Choroid plexus epithelial cell (primary cell): Measurements from ENCODE around the gene NUDT11.
"Not testable (repeated sequence)": the region's sequence is repeated elsewhere in the genome, so short reads cannot be mapped to it uniquely, and the experiment has no call there.

Experiments used
- DNase-seq: peaks from one replicate; pipeline ENCODE4 v3.0.0-alpha.2; 2010; ENCODE audit warnings: low read depth
- H3K4me3 ChIP-seq: 2 replicates; pipeline ENCODE4 v1.5.1; 2011; ENCODE audit warnings: low read depth, mild to moderate bottlenecking, control low read depth, low read length, moderate library complexity
- TF ChIP-seq, protein P1 (sequence below): conservative IDR thresholded peaks from 2 replicates; pipeline ENCODE4 v1.5.1; 2011; ENCODE audit warnings: low read depth, mild to moderate bottlenecking, control low read depth, inconsistent platforms, low read length, moderate library complexity

Gene NUDT11

DNA sequence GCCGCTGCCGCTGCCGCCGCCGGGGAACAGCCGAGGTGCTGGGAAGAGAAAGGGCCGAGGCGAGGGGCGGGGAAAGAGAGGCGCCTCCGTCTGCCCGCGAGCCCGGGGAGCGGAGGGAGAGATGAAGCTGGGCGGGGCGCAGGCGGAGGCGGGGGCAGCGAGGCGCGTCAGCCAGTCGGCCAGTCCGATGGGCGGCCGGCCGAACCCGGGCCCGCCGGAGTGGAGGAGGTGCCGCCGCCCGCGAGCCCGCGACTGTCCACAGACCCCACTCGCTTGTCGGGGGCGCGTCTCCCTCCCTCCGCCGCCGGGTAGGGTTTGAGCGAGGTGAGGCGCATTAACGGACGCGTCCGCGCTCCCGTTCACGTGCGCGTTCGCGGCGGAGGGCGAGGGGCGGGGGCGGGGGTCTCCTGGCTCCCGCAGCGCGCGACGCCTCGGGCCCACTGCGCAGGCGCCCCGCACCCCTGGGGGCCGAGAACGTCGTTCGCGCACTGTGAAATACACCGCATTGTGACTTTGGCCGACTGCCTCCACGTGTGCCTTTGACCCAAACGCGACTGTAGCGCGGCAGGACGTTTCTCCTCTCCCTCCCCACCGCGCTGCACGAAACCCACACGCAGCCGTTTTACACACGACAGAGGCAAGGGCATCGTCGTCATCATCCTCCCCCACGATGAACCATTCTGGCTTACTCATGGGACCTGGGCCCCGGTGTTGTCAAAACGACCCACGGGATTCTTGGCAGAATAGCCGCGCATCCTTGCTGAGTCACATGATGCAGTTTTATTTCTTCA is at the start of gene NUDT11:
TSS of gene NUDT11 (minus strand) at position 92 of the 791 bp plus-strand sequence. CDS start 148 bp downstream, outside the sequence.
- TF ChIP-seq, protein P1, sequence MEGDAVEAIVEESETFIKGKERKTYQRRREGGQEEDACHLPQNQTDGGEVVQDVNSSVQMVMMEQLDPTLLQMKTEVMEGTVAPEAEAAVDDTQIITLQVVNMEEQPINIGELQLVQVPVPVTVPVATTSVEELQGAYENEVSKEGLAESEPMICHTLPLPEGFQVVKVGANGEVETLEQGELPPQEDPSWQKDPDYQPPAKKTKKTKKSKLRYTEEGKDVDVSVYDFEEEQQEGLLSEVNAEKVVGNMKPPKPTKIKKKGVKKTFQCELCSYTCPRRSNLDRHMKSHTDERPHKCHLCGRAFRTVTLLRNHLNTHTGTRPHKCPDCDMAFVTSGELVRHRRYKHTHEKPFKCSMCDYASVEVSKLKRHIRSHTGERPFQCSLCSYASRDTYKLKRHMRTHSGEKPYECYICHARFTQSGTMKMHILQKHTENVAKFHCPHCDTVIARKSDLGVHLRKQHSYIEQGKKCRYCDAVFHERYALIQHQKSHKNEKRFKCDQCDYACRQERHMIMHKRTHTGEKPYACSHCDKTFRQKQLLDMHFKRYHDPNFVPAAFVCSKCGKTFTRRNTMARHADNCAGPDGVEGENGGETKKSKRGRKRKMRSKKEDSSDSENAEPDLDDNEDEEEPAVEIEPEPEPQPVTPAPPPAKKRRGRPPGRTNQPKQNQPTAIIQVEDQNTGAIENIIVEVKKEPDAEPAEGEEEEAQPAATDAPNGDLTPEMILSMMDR, result no peak
- H3K4me3 ChIP-seq, result peak within 1 kb of the TSS; percentile 64
- DNase-seq, result peak; percentile 69

DNA sequence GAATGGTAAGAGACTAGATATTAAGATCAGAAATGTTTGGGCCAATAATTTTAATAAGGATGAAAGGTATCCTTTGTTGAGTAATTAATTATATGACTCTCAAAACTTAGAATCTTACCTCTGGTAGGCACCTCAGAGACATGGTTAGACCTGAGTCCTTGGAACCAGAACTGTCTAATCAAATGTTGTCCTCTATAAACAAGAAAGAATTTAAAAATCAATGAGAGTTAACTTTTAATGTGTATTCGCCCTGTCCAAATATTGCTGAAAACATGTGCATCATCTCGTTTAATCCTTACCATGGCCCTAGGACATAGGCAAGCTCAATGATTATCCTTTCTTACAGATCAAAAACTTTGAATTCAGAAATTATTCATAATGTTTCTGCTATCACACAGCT is 24.0 kb upstream of the NUDT11 start:
- no peak overlapping the region for H3K4me3 ChIP-seq
- TF ChIP-seq, protein P1, result no peak
- DNase-seq, result no peak

DNA sequence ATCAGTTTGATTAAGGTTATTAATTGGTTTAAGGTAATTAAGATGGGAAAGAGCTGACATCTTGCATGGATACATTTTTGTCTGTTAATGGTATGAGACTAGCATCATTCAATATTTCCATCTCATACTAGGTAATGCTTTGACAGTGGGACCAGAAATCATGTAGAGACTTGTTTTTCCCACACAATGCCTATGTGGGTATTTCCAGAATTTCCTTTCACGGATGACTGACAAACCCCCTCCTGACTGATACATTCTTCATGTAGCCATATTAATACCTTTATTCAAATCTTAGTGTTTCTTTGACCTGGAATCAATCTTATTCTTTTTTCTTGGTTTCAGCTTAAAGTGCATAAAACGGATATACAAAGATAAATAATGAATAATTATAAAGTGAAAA is 22.7 kb upstream of the NUDT11 start:
- DNase-seq, H3K4me3 ChIP-seq: not testable (repeated sequence)

DNA sequence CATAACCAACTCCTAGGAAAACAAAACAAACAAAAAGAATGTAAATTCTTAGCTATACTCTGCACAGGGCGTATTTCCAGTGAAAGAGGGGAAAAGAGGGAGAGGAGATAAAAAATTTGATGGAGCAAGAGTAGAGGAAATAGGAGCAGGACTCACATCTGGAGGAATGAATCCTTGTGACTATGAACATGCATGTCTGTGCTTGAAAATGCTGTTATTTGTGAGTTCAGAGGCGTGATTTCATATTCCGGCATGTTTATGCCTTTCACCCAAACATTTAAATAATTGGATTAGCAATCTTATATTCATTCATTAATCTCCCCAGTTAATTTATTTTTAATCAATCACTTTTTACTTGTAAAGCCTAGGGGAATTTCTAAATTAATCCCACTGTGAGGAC is 11.2 kb upstream of the NUDT11 start:
- H3K4me3 ChIP-seq, result no peak overlapping the region
- no peak for DNase-seq
- TF ChIP-seq, protein P1, result no peak

DNA sequence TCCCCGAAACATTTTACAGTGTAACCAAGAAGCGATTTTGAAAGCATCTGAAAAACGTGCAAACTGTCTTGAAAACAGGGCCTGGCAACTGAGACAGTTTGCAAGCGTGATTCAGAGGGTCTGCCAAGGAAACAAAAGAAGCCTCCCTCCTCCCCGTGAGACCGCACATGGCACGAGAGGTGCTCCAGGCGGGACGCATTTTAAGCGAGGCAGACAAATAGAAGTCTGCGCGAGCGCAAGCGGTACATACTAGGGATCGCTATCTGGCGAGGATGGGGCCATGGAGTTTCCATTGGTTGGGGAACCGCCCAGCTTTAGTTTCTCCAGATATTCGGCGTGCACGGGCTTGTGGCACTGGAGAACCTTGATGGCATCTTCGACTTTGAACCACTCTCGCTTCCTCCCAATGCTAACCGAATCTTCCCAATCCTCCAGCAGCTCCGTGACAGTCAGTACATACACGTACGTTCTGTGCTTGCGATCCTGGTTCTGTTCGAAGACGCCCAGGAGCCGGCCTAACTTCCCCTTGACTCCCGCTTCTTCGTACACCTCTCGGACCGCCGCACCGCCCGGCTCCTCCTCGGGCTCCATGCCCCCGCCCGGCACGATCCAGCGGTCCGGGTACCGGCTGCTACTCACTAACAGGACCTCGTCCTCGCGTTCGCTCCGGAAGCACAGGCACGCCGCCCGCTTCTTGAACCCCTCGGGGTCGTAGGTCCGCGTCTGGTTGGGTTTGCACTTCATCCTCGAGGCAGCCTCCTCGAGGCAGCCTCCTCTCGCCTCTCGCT is 497 bp downstream of the NUDT11 start:
- peak overlapping the region; percentile 64 for H3K4me3 ChIP-seq
- DNase-seq, result peak; percentile 15

DNA sequence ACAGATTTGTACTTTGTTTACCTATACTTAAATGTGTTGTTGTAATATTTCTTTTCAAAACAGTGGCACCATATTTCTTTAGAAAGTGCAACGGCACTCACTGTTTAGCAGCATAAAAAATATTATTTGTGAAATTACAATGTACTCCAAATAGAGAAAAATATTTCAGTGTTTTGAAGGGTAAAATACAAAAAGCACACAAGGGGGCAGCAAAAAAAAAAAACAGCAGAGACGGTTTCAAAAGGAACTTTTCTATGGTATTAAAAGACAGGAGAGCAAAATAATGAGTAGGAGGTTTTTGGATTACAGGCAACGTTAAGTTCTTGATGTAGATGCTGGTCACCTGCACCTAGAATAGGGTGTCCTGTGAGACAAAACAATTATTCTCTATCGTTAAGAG is 2.0 kb downstream of the NUDT11 start:
- peak; percentile 30 for DNase-seq
- no peak overlapping the region for H3K4me3 ChIP-seq
- TF ChIP-seq, protein P1, result no peak

DNA sequence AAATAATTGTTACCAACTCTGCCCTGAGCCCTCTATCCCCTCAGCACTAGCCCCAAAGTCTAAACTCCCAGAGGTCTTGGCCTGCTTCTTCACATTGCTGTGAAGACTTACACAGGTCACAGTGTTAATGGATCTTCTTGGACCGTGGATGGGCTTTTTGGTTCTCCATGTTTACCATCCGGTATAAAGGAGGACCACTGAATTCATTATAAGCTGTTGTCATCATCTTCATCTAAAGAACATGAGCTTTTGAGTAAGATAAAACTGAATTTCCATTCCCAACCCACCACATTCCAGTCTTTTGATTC is 8.5 kb downstream of the NUDT11 start:
- no peak overlapping the region for H3K4me3 ChIP-seq
- DNase-seq, result peak; percentile 13
- TF ChIP-seq, protein P1, result no peak

DNA sequence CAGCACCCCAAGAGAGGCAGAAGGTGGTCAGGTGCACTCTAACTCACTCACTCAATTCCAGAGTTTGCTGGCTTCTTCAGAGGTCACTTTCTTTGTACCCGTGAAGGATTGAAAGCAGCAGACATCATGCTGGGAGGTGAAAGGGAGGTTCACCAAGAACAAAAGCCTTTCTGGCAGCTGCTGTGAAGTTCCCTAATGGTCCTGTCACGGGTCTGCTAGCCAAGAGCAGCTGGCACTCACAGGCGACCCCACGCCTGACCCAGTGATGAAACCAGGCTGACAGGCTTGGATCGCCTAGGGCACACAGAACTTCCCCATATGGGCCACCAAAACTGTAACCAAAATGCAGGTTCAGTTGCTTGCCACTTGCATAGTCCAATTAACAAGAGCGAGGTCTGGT is 11.8 kb downstream of the NUDT11 start:
- TF ChIP-seq, protein P1, result no peak
- no peak overlapping the region for H3K4me3 ChIP-seq
- DNase-seq, result no peak

DNA sequence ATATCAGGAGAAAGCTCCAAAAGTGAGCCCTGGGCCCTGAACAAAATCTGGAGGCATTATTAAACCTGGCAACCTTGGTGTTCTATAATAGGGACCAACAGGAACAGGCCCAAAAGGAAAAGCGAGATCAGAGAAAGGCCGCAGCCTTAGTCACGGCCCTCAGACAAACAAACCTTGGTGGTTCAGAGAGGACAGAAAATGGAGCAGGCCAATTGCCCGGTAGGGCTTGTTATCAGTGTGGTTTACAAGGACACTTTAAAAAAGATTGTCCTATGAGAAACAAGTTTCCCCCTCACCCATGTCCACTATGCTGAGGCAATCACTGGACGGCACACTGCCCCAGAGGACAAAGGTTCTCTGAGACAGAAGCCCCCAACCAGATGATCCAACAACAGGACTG is 14.0 kb downstream of the NUDT11 start:
- H3K4me3 ChIP-seq, DNase-seq: not testable (repeated sequence)
